Measurements from ENCODE around the gene CTBP2. TPM values are rescaled to one million over a fixed set of nuclear protein-coding genes. Genes with fewer than 3 reads are reported as not detected.
"Not testable (repeated sequence)": the region's sequence is repeated elsewhere in the genome, so short reads cannot be mapped to it uniquely, and the experiment has no call there.

The CTBP2 gene
- total RNA-seq, 4 donors from 2014 or later: 69.7 to 125 (median 84.7) TPM

GRCh38 chr10:125060826-125061556, 99.4 kb downstream of the CTBP2 start:
- peak; percentile 95 for DNase-seq (ENCODE audit: extremely low spot score)
- Histone ChIP-seq H3K27ac (replicated peaks in 1 of 4) (peak overlapping the region; percentile 85 to 87 (median 87)), H3K9me3 (no peaks in the 10 kb centered on the region), H3K36me3 (no peaks in the 10 kb centered on the region), H3K4me3 (peak overlapping the region; percentile 10 to 30 (median 29)), H3K4me1 (peaks cover 99 to 100% (median 99%) of the 10 kb centered on the region in 4 donors), H3K27me3 (no peaks in the 10 kb centered on the region)
- TF ChIP-seq POLR2AphosphoS5 (IDR thresholded peaks at IDR 0.05) (peak; percentile 66 to 75), EP300 (IDR thresholded peaks at IDR 0.05) (no peak), POLR2A (IDR thresholded peaks at IDR 0.05; ENCODE audit: low read depth) (no peak)
- TF ChIP-seq, protein P1, sequence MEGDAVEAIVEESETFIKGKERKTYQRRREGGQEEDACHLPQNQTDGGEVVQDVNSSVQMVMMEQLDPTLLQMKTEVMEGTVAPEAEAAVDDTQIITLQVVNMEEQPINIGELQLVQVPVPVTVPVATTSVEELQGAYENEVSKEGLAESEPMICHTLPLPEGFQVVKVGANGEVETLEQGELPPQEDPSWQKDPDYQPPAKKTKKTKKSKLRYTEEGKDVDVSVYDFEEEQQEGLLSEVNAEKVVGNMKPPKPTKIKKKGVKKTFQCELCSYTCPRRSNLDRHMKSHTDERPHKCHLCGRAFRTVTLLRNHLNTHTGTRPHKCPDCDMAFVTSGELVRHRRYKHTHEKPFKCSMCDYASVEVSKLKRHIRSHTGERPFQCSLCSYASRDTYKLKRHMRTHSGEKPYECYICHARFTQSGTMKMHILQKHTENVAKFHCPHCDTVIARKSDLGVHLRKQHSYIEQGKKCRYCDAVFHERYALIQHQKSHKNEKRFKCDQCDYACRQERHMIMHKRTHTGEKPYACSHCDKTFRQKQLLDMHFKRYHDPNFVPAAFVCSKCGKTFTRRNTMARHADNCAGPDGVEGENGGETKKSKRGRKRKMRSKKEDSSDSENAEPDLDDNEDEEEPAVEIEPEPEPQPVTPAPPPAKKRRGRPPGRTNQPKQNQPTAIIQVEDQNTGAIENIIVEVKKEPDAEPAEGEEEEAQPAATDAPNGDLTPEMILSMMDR (IDR thresholded peaks at IDR 0.05): peak; percentile 83 to 91 (median 86)
- intact Hi-C loops (cut with DNase I): loop anchor here (5.0 kb wide), 2 partner anchors 69 to 96 kb away; no protein-coding TSS in a partner anchor
- WGBS: 13% methylated on average over 15 of the region's 21 CpGs

DNA sequence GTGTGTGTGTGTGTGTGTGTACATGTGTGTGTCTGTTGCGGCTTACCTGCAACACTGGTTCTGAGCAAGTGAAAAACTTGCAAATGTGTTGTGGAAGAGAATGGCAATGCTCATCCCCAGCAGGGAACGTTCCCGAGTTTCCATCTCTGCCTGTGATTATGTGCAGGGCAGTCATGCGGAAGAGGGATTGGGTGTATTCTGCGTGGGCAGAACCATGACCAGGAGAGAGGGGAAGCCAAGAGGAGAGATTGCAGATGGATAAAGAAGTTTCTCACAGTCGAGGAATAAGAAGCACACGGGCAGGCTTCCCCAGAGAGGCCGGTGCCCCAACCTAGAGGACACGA, 99.9 kb downstream of the CTBP2 start:
- no peaks in the 10 kb centered on the region for H3K27me3 ChIP-seq
- peak overlapping the region; percentile 85 to 87 (median 87) for H3K27ac ChIP-seq (replicated peaks in 1 of 4)
- H3K36me3 ChIP-seq: no peaks in the 10 kb centered on the region
- H3K4me1 ChIP-seq: peaks cover 100% of the 10 kb centered on the region in 4 donors
- intact Hi-C loops (cut with DNase I): loop anchor here (5.0 kb wide), 2 partner anchors 68 to 97 kb away; no protein-coding TSS in a partner anchor
- TF ChIP-seq POLR2A (IDR thresholded peaks at IDR 0.05; ENCODE audit: low read depth) (no peak), EP300 (IDR thresholded peaks at IDR 0.05) (no peak), POLR2AphosphoS5 (IDR thresholded peaks at IDR 0.05) (peak in 1 of 2 donors; percentile 24)
- WGBS: 31% methylated on average over 9 of the region's 9 CpGs
- H3K9me3 ChIP-seq: no peaks in the 10 kb centered on the region
- peak overlapping the region; percentile 10 to 30 (median 29) for H3K4me3 ChIP-seq
- no peak for DNase-seq (ENCODE audit: extremely low spot score)

GRCh38 chr10:125060026-125060425, 100.3 kb downstream of the CTBP2 start:
- Histone ChIP-seq H3K27me3 (no peaks in the 10 kb centered on the region), H3K36me3 (no peaks in the 10 kb centered on the region), H3K27ac (replicated peaks in 1 of 4) (peak overlapping the region; percentile 85 to 87 (median 87)), H3K4me1 (peaks cover 100% of the 10 kb centered on the region in 4 donors), H3K9me3 (no peaks in the 10 kb centered on the region), H3K4me3 (peak overlapping the region in 2 of 4 donors; percentile 29 to 30)
- DNase-seq (ENCODE audit: extremely low spot score): no peak
- intact Hi-C loops (cut with DNase I): loop anchor here (5.0 kb wide), 2 partner anchors 68 to 97 kb away; no protein-coding TSS in a partner anchor
- WGBS: 27% methylated on average over 10 of the region's 10 CpGs
- TF ChIP-seq EP300 (IDR thresholded peaks at IDR 0.05) (no peak), POLR2A (IDR thresholded peaks at IDR 0.05; ENCODE audit: low read depth) (no peak), POLR2AphosphoS5 (IDR thresholded peaks at IDR 0.05) (peak in 1 of 2 donors; percentile 22)
- TF ChIP-seq, protein P1 (IDR thresholded peaks at IDR 0.05): no peak

DNA sequence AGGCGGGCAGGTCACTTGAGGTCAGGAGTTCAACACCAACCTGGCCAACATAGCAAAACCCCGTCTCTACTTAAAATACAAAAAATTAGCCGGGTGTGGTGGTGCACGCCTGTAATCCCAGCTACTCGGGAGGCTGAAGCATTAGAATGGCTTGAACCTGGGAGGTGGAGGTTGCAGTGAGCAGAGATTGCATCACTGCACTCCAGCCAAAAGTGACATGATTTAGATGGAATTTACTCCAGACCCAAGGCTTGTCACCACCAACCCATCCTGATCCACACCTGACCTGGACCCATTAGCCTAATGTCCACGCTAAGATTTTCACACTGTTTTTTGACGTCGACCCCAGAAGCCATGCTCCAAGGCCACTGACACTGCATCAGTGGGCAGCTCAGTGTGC, 101.0 kb downstream of the CTBP2 start:
- intact Hi-C loops (cut with DNase I): loop anchor here (10.0 kb wide), 1 partner anchor 145 kb away; no protein-coding TSS in a partner anchor
- not testable (repeated sequence) for H3K27me3 ChIP-seq; H3K4me3 ChIP-seq; H3K9me3 ChIP-seq; DNase-seq (ENCODE audit: extremely low spot score); H3K36me3 ChIP-seq
- Histone ChIP-seq H3K27ac (replicated peaks in 1 of 4) (peak overlapping the region; percentile 85 to 87 (median 87)), H3K4me1 (peaks cover 96 to 100% (median 100%) of the 10 kb centered on the region in 4 donors)
- 94% methylated on average over 8 of the region's 8 CpGs for WGBS

- no peaks in the 10 kb centered on the region for H3K9me3 ChIP-seq
- H3K4me1 ChIP-seq: peaks cover 77 to 98% (median 84%) of the 10 kb centered on the region in 4 donors
- peak; percentile 26 for TF ChIP-seq EP300 (IDR thresholded peaks at IDR 0.05)
- peak; percentile 60 to 70 for TF ChIP-seq POLR2AphosphoS5 (IDR thresholded peaks at IDR 0.05)
- TF ChIP-seq POLR2A (IDR thresholded peaks at IDR 0.05; ENCODE audit: low read depth): no peak
- TF ChIP-seq, protein P1 (IDR thresholded peaks at IDR 0.05): no peak
- peaks cover 0 to 3% (median 0%) of the 10 kb centered on the region in 4 donors for H3K36me3 ChIP-seq
- peak overlapping the region; percentile 85 to 87 (median 87) for H3K27ac ChIP-seq (replicated peaks in 1 of 4)
- intact Hi-C loops (cut with DNase I): loop anchor here (10.0 kb wide), 1 partner anchor 143 kb away; no protein-coding TSS in a partner anchor
- H3K4me3 ChIP-seq: peak overlapping the region in 2 of 4 donors; percentile 3 to 32
- 7% methylated on average over 19 of the region's 20 CpGs for WGBS
- peak; percentile 94 for DNase-seq (ENCODE audit: extremely low spot score)
- no peaks in the 10 kb centered on the region for H3K27me3 ChIP-seq
Measured at GRCh38 chr10:125057158-125058001, 103.0 kb downstream of the CTBP2 start.
